Occipital lobe (tissue), 3 donors: Measurements from ENCODE around the gene MROH2B. TPM values are rescaled to one million over a fixed set of nuclear protein-coding genes. Genes with fewer than 3 reads are reported as not detected.

Experiments used
- DNase-seq: peaks from one replicate; lab custom pipeline; 2025; lab: John Stamatoyannopoulos, UW
- small RNA-seq: library from RNA; depleted of rRNA; stranded (forward); fragments of <200 nt; gene quantifications from one replicate; pipeline ENCODE3, GENCODE V24; 2014
- total RNA-seq: library from RNA; depleted of rRNA; stranded (reverse); fragments of >200 nt; gene quantifications from one replicate; pipeline ENCODE4 v1.2.3, GENCODE V29; 2014

Gene MROH2B
- total RNA-seq, 1 donor from 2014 or later, result not detected

GRCh38 chr5:40973364-40974004 lies 97.7 kb downstream of the MROH2B start:
- DNase-seq, result no peak

- DNase-seq, result no peak
Observed at GRCh38 chr5:40972434-40972833, 98.7 kb downstream of the MROH2B start.

GRCh38 chr5:40962207-40962955 lies 108.8 kb downstream of the MROH2B start:
- DNase-seq, result no peak

- no peak for DNase-seq
Observed at GRCh38 chr5:40960037-40960436, 111.1 kb downstream of the MROH2B start.

- DNase-seq, result no peak
Observed at GRCh38 chr5:40958811-40959210, 112.3 kb downstream of the MROH2B start.

- DNase-seq, result no peak
Observed at GRCh38 chr5:40957048-40957447, 114.1 kb downstream of the MROH2B start.

- DNase-seq, result no peak
Observed at GRCh38 chr5:40955313-40955712, 115.8 kb downstream of the MROH2B start.

Small RNA genes within 50 kb of the gene (small RNA-seq; reads per million reads assigned to genes)
- gene AC114967.1, result not detected

Other genes starting within 250 kb of the MROH2B start
- 1,054 TPM for gene RPL37, start 236.1 kb downstream of the MROH2B start, total RNA-seq
- 1.6 TPM for gene CARD6, start 230.0 kb downstream of the MROH2B start, total RNA-seq
- gene C7, start 161.8 kb downstream of the MROH2B start, total RNA-seq, result 8.1 TPM
- not detected for gene C6, start 142.2 kb upstream of the MROH2B start, total RNA-seq